Spleen (tissue), 7 donors: ENCODE measurements around the gene MFSD2B.

ENCODE experiments used
- CTCF ChIP-seq, 11 experiments: fragments of 200-600 bp in 7 of 11; fragments of 450-650 bp in 4 of 11; sonication (generic) in 4 of 11; IDR thresholded peaks in 8 of 11; conservative IDR thresholded peaks in 3 of 11; 1 replicate in 7 of 11; 2 replicates in 4 of 11; pipeline versions ENCODE4 v1.4.0 to v1.8.0; 2016 to 2021; ENCODE audit warnings: antibody characterized with exemption in 11 of 11, inconsistent platforms in 4 of 11, mild to moderate bottlenecking in 1 of 11
- POLR2A ChIP-seq, 3 donors: fragments of 450-650 bp; IDR thresholded peaks; one replicate each; pipeline ENCODE4 v1.5.1; 2017; ENCODE audit warnings: antibody characterized with exemption in 3 of 3, mild to moderate bottlenecking in 1 of 3
- donor health status: DM: no; HTN: no; CAD: no; lungs with moderate emphysema.
- donor health status: DM: no; HTN: no; CAD: no.
- donor health status: DM: no; HTN: no; CAD: no.

- TF ChIP-seq CTCF (IDR thresholded peaks at IDR 0.05 in 8 of 11, conservative IDR thresholded peaks at IDR 0.05 in 3 of 11) (no peak), POLR2A (IDR thresholded peaks at IDR 0.05) (no peak)
These were observed 1.1 kb upstream of the MFSD2B start for GRCh38 chr2:24008672-24009366.
